GM03348 (cell line): ENCODE data around the gene CADM2.
"Not testable (repeated sequence)": the region's sequence is repeated elsewhere in the genome, so short reads cannot be mapped to it uniquely, and the experiment has no call there.

Experiments used
- DNase-seq: peaks from one replicate; pipeline ENCODE4 v3.0.0; 2012; ENCODE audit warnings: low spot score

The CADM2 gene

GRCh38 chr3:84958495-84959469 is at the start of gene CADM2:
TSS of gene CADM2 (plus strand) at chr3:84958989.
- DNase-seq: peak; percentile 99

GRCh38 chr3:84918592-84918991 is 40.2 kb upstream of the CADM2 start:
- DNase-seq: not testable (repeated sequence)

GRCh38 chr3:84922682-84923081 is 36.1 kb upstream of the CADM2 start:
- DNase-seq: no peak

- DNase-seq: no peak
Measured at GRCh38 chr3:84925571-84925970, 33.2 kb upstream of the CADM2 start.

GRCh38 chr3:84943379-84943778 is 15.4 kb upstream of the CADM2 start:
- no peak for DNase-seq

GRCh38 chr3:84946240-84946639 is 12.5 kb upstream of the CADM2 start:
- DNase-seq: no peak

DNA sequence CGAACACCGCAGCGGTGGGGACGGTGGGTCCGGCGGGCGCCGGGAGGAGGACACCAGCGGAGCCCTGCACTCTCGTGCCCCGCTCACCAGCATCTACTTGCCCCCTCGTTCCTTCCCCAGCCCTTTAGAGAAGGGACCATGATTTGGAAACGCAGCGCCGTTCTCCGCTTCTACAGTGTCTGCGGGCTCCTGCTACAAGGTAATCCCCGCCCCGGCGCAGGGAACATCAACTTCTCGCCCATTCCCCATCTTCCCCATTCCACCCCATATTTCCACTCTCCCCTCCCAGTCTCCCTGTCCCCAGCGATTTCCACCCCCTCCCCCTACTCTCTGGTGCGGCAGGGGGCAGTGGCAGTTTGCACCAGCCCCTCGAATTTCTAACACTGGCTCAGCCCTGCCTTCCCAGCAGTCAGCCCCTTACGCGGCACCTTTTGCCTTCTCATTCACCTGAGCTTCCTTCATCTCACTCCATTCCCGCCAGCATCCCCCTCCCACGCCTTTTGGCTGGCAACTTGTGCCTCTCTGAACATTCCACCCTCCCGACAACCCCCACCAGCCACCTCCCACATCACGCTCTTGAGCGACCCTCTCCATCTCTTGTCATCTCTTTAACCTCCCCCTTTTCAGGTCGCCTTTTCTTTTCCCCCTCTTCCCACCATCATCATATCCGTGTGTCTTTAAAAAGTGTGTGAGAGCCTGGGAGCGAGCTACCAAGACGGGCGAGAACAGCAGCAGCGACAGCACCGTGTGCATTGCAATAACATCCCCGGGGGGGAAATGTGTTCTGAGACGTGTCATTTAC is 882 bp downstream of the CADM2 start:
- DNase-seq: peak; percentile 5

- no peak for DNase-seq
Measured at GRCh38 chr3:84960581-84960980, 1.8 kb downstream of the CADM2 start.

GRCh38 chr3:84961011-84961410 is 2.2 kb downstream of the CADM2 start:
- no peak for DNase-seq

DNA sequence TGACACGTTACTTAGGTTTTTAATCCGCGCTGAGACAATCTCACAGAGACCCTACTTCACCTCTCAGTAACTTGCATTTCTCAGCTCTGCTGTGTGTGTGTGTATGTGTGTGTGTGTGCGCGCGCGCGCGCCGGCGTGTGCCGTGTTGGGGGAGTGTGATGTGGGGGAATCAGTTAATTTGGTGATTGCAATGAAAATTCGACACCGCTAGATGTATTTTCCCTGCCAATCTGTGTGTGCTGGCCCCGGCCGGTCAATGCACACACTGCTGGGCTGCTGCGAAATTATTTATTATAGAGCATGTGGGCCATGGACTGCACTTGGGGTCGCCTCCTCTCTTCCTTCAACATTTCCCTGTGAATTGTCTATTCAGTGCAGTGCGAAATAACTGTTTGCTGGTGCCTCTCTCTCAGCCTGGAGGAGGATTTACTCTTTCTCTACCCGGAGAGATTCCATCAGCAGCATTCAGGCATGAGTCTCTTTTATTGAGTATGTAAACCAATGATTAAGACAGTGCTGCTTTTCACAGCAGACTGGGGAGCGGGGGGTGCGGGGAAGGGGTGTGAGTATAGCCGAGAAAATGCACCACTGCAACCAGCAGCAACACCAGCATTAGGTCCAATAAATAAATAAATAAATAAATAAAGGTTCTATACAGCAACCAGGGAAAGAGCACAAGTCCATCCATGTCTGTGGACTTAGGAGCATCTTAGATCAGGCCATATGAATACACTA is 2.9 kb downstream of the CADM2 start:
- DNase-seq: no peak

GRCh38 chr3:84962415-84962814 is 3.6 kb downstream of the CADM2 start:
- DNase-seq: no peak

DNA sequence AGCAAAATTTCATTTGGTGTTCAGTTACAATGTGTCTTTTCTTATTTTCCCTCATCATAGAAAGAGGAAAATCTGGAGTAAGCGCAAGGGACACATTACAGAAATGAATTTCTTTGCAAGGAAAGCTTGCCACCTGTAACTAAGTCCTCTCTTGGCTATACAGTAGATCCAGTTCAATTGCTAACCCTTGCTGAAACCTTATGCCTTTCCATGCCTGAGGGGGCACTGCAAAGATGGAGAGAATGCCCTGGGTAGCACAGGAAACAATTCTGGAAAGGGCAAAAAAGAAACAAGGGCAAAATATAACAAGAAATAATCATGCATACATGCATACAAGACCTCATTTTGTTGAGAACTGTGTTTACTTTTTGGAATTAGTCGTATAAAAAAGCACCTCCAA is 4.3 kb downstream of the CADM2 start:
- DNase-seq: no peak

DNA sequence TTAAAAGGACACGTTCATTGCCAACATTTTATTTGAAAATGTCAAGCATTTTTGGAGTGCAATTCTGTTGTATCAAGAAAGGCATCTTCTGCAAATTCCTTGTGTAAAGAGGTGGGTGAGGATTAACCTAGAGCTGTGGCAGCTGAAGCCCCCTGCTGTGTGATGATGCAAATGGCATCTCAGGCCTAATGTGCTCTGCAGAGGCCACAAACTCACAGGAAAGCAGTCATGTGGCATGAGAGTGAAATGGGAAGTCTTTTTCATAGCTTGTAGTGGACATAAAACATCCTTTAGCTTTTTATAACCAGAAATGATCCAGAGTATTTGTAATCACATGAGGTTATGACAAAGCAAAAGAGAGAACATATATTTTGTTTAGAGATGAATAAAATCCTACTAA is 6.4 kb downstream of the CADM2 start:
- DNase-seq: no peak

DNA sequence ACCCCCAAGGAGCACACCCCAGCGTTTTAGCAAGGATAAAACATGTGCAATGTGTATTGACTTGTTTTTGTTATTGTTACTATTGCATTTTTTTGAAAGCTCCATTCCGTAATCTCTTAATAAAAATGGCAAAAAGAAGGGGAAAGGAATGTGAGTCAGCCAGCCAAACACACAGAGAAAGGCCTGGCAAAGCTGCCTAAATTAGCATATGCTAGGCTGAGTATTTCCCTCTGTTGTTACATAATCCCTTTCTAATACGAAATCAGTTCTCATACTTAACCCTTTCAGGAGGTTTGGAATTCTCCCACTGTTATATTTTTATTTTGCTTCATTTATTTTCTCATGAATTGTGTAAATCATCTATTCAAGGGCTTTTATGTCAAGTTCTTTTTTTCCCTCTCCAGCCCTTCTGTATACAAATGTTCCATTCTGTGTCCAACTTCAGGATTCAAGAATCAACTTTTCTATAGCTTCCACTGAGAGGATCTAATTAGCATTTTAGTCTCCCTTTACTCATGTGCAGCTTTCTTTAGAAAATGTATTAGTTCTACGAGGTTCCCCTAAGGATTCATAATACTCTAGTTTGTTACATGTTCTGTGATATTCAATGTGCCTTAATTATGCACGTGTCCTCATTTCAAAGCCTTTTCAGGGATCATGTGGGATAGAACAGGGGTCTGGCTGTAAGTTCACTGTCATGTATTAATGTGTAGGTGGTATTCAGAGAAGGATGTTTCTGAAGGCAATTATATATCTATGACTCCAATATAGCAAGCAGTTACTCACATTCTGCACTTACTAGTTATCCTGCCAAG is 9.2 kb downstream of the CADM2 start:
- DNase-seq: no peak

DNA sequence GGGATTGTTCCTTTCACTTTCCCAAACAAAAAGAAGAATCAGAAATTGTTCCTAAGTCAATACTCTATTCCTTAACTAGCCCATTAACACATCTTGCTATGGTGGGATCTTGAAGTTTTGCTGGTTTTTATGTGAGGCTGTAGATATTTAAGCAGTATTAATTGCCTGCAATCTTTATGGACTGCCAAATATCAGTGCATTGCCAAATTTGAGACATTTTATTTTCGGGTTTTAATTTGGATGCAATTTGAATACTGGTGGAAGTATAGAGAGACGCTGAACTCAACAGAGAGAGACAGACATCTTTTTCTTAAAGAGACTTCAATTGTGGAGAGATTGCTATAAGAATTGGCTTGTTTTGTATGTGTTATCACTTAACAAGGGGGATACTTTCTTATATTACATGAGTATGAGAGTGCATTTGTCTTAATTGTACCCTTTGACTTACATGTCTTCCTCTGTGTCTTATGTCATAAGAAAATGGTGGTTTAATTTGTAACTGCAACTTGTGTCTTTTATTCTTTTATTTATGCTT is 10.0 kb downstream of the CADM2 start:
- DNase-seq: no peak

GRCh38 chr3:84974347-84974746 is 15.6 kb downstream of the CADM2 start:
- no peak for DNase-seq

DNA sequence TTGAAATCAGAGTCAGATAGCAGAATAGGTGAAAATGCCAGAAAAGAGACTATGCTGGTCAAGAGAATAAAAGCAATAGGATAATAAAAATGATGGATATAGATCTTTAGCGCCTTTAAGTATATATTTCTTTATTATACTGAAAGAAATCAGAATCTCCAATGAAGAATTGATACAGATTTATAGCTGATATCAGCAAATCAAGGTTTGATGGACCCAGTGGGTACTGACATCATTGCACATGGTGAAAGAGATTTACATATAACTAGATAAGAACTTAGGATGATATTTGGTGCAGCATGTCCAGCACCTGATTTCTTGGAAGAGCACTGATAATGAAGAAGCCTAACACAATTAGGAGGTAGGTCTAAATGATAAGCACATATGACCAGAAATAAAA is 18.2 kb downstream of the CADM2 start:
- no peak for DNase-seq

GRCh38 chr3:84978843-84979242 is 20.1 kb downstream of the CADM2 start:
- no peak for DNase-seq

DNA sequence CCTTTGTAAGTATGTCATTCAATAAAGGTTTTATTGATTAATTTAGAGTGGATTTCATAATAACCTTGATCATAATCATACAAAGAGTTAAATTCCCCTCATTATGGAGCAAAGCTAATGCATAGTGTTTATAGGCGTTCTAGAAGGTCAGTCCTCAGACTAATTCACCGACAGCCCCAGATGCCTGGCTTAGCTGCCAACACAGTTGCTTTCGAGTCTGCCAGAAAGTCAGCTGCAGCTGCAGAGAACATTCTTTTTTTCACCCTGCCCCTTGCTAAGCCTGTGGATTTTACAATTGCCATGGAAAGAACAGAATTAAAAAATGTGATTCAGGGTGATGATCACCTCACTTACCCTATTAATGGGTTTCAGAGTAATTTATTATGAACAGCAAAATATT is 21.2 kb downstream of the CADM2 start:
- DNase-seq: no peak

DNA sequence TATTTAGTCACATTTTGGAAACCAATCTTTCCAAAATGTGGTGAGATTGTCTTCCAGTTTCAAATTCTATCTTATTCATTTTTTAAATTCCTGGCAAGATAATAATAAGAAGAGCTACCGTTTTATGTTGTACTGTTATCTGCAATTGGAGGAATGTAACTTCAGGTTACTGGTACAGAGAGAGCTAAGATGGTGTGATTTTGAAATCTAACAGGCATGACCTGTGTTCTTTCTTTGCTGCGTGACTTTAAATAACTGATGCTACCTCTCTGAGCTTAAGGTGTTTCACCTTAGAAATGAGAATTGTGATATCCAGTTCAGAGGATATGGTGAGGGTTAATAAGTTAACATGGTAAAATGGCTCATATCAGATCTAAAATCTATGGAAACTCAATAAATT is 21.7 kb downstream of the CADM2 start:
- no peak for DNase-seq

DNA sequence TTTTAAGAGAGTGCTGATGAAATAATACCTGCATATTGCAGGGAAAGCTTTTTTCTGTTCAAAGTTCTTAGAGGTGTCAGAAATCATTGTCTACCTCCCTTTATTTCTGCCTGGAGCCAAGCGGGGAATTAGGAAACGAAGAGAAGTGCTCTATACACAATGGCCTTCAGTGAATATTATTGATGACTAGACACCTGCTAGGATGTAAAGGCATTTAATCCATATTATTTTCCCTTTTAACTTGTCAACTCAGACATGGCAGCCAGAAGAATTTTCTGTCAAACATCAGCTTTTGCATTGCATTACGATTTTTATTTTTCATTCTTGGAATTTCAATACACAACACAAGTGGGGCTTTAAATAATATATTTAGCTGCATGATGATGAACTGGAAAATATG is 24.7 kb downstream of the CADM2 start:
- no peak for DNase-seq
